H1 (cell line): ENCODE results near the gene CD164L2. TPM values are rescaled to one million over a fixed set of nuclear protein-coding genes. Genes with fewer than 3 reads are reported as not detected.

Source experiments
- CTCF ChIA-PET: fragments of 300-600 bp; sonication (Branson Sonifier 250); formaldehyde crosslinking; loops from one replicate; lab custom pipeline; 2021; ENCODE audit not compliant: partially characterized antibody; lab: Charles Lee
- POLR2A ChIA-PET: fragments of 300-600 bp; sonication (Branson Sonifier 250); formaldehyde crosslinking; loops from one replicate; lab custom pipeline; 2021; ENCODE audit warnings: inconsistent platforms; ENCODE audit not compliant: partially characterized antibody; lab: Charles Lee
- DNase-seq, 2 experiments: peaks; one replicate each; pipeline versions ENCODE4 v3.0.0 to v3.0.0-alpha.2; 2010 to 2022; ENCODE audit warnings: low spot score in 2 of 2, low read depth in 1 of 2, mixed read lengths in 1 of 2
- FAIRE-seq: peaks from 2 replicates; lab custom pipeline; 2011; peaks lifted over from hg19 to GRCh38; lab: Jason Lieb, UNC
- H2AFZ ChIP-seq: 2 replicates; pipeline ENCODE4 v1.8.1; 2012; ENCODE audit warnings: low read length, inconsistent platforms
- H2AK5ac ChIP-seq: 2 replicates; pipeline ENCODE4 v1.6.1; 2013; ENCODE audit warnings: low read depth, low read length
- H2BK120ac ChIP-seq: replicated peaks from 2 replicates; pipeline ENCODE3; 2013; ENCODE audit warnings: low read depth, low read length, inconsistent platforms
- H2BK12ac ChIP-seq: 2 replicates; pipeline ENCODE4 v1.6.1; 2013; ENCODE audit warnings: low read depth, low read length
- H2BK15ac ChIP-seq: 2 replicates; pipeline ENCODE4 v1.6.1; 2013; ENCODE audit warnings: low read length
- H2BK20ac ChIP-seq: 2 replicates; pipeline ENCODE4 v1.6.1; 2013; ENCODE audit warnings: low read length
- H2BK5ac ChIP-seq: 2 replicates; pipeline ENCODE4 v1.6.1; 2013; ENCODE audit warnings: low read depth, low read length
- H3K14ac ChIP-seq: 2 replicates; pipeline ENCODE4 v1.6.1; 2013; ENCODE audit warnings: inconsistent platforms; ENCODE audit not compliant: insufficient read length
- H3K18ac ChIP-seq: 2 replicates; pipeline ENCODE4 v1.6.1; 2013; ENCODE audit warnings: low read length; ENCODE audit errors: extremely low read depth
- H3K23ac ChIP-seq: 2 replicates; pipeline ENCODE4 v1.6.1; 2013; ENCODE audit warnings: inconsistent platforms; ENCODE audit not compliant: insufficient read length
- H3K23me2 ChIP-seq: 2 replicates; pipeline ENCODE4 v1.6.1; 2013; ENCODE audit warnings: low read depth, low read length
- H3K27ac ChIP-seq: 2 replicates; pipeline ENCODE4 v1.6.1; 2011; ENCODE audit warnings: low read depth, low read length, inconsistent platforms
- H3K27me3 ChIP-seq, 4 experiments: replicated peaks in 1 of 4; 1 replicate in 1 of 4; 2 replicates in 3 of 4; pipeline versions ENCODE4 v1.6.1 to v1.8.1; 2011 to 2013; ENCODE audit warnings: low read length in 3 of 4, mild to moderate bottlenecking in 3 of 4, inconsistent platforms in 2 of 4, mixed read lengths in 2 of 4, moderate library complexity in 1 of 4; ENCODE audit not compliant: control insufficient read depth in 3 of 4, insufficient read depth in 3 of 4; ENCODE audit errors: extremely low read depth in 1 of 4
- H3K36me3 ChIP-seq, 4 experiments: 2 replicates each; pipeline versions ENCODE4 v1.6.1 to v1.8.1; 2011 to 2013; ENCODE audit warnings: mild to moderate bottlenecking in 4 of 4, low read length in 3 of 4, moderate library complexity in 2 of 4, control low read depth in 1 of 4, inconsistent platforms in 1 of 4; ENCODE audit not compliant: insufficient read depth in 4 of 4, control insufficient read depth in 2 of 4
- H3K4ac ChIP-seq: replicated peaks from 2 replicates; pipeline ENCODE3; 2013; ENCODE audit warnings: low read length, low read depth, mixed read lengths, inconsistent platforms; ENCODE audit not compliant: insufficient read length
- H3K4me1 ChIP-seq, 4 experiments: replicated peaks in 1 of 4; 1 replicate in 1 of 4; 2 replicates in 3 of 4; pipeline versions ENCODE4 v1.6.1 to v1.8.1; 2011 to 2013; ENCODE audit warnings: low read length in 3 of 4, inconsistent platforms in 2 of 4, mixed read lengths in 1 of 4; ENCODE audit not compliant: insufficient read depth in 4 of 4, control insufficient read depth in 3 of 4
- H3K4me2 ChIP-seq, 2 experiments: 2 replicates each; pipeline versions ENCODE4 v1.6.1 to v1.8.1; 2011 to 2013; ENCODE audit warnings: low read depth in 2 of 2, low read length in 2 of 2, control low read depth in 1 of 2, inconsistent platforms in 1 of 2, mild to moderate bottlenecking in 1 of 2; ENCODE audit not compliant: insufficient read depth in 1 of 2
- H3K4me3 ChIP-seq, 4 experiments: fragments of 200-600, 300-600 bp in 1 of 4; sonication (generic), shearing (Covaris generic), sonication (Bioruptor Twin) in 1 of 4; 2 replicates each; pipeline versions ENCODE4 v1.5.1 to v1.8.1; 2011 to 2016; ENCODE audit warnings: low read length in 4 of 4, low read depth in 3 of 4, control low read depth in 2 of 4, inconsistent platforms in 2 of 4, mild to moderate bottlenecking in 2 of 4, mixed read lengths in 1 of 4, moderate library complexity in 1 of 4; ENCODE audit not compliant: insufficient read depth in 2 of 4; ENCODE audit errors: extremely low read depth in 1 of 4
- H3K56ac ChIP-seq: replicated peaks from 2 replicates; pipeline ENCODE3; 2013; ENCODE audit warnings: low read depth, mild to moderate bottlenecking, mixed read lengths, low read length, inconsistent platforms; ENCODE audit not compliant: insufficient read length
- H3K79me1 ChIP-seq: 2 replicates; pipeline ENCODE4 v1.6.1; 2013; ENCODE audit warnings: low read depth, low read length, control low read depth
- H3K79me2 ChIP-seq, 2 experiments: 2 replicates each; pipeline versions ENCODE4 v1.6.1 to v1.8.1; 2012 to 2013; ENCODE audit warnings: low read length in 2 of 2, mild to moderate bottlenecking in 2 of 2, inconsistent platforms in 1 of 2; ENCODE audit not compliant: insufficient read depth in 2 of 2, control insufficient read depth in 1 of 2
- H3K9ac ChIP-seq, 4 experiments: replicated peaks in 1 of 4; 1 replicate in 1 of 4; 2 replicates in 3 of 4; pipeline versions ENCODE4 v1.6.1 to v1.8.1; 2011 to 2013; ENCODE audit warnings: low read depth in 3 of 4, low read length in 3 of 4, control low read depth in 2 of 4, mild to moderate bottlenecking in 2 of 4, moderate library complexity in 2 of 4, inconsistent platforms in 1 of 4; ENCODE audit errors: extremely low read depth in 1 of 4
- H3K9me3 ChIP-seq, 2 experiments: 2 replicates each; pipeline versions ENCODE4 v1.6.1 to v1.8.1; 2012 to 2013; ENCODE audit warnings: mild to moderate bottlenecking in 2 of 2, moderate library complexity in 2 of 2, control low read depth in 1 of 2, inconsistent platforms in 1 of 2, low read depth in 1 of 2, low read length in 1 of 2, mixed read lengths in 1 of 2; ENCODE audit not compliant: insufficient read depth in 2 of 2
- H4K20me1 ChIP-seq, 2 experiments: replicated peaks in 1 of 2; 2 replicates each; pipeline versions ENCODE3 to v1.8.1; 2011 to 2013; ENCODE audit warnings: inconsistent platforms in 2 of 2, low read length in 2 of 2, mild to moderate bottlenecking in 1 of 2; ENCODE audit not compliant: insufficient read depth in 2 of 2, control insufficient read depth in 1 of 2
- H4K5ac ChIP-seq: 2 replicates; pipeline ENCODE4 v1.6.1; 2013; ENCODE audit warnings: low read length, low read depth, mixed read lengths, inconsistent platforms; ENCODE audit not compliant: insufficient read length
- H4K8ac ChIP-seq: 2 replicates; pipeline ENCODE4 v1.8.0; 2013; ENCODE audit warnings: mild to moderate bottlenecking, moderate library complexity, low read length, inconsistent platforms; ENCODE audit not compliant: insufficient read depth; ENCODE audit errors: extremely low read depth
- H4K91ac ChIP-seq: replicated peaks from 2 replicates; pipeline ENCODE3; 2013; ENCODE audit warnings: low read length, mixed read lengths, inconsistent platforms; ENCODE audit not compliant: insufficient read length
- BACH1 ChIP-seq: IDR thresholded peaks from 2 replicates; pipeline ENCODE4 v1.6.1; 2012; ENCODE audit warnings: low read length, improper control_type of control experiment
- CHD1 ChIP-seq: IDR thresholded peaks from 2 replicates; pipeline ENCODE4 v1.6.1; 2012; ENCODE audit warnings: low read depth, low read length, improper control_type of control experiment
- NANOG ChIP-seq: IDR thresholded peaks from 2 replicates; pipeline ENCODE4 v1.6.1; 2011; ENCODE audit warnings: low read length, low read depth, mild to moderate bottlenecking, inconsistent platforms; ENCODE audit not compliant: insufficient read depth, poor library complexity, severe bottlenecking
- POLR2AphosphoS5 ChIP-seq: IDR thresholded peaks from 2 replicates; pipeline ENCODE4 v1.6.1; 2011; ENCODE audit warnings: low read depth, low read length
- WGBS, 2 experiments: shearing (Covaris generic) in 1 of 2; methylation state at CpG; one replicate each; pipeline versions ENCODE4 v1.1.6 to v1.1.7; 2013 to 2015; ENCODE audit warnings: low lambda C conversion rate in 2 of 2, mixed read lengths in 2 of 2, inconsistent platforms in 1 of 2, low coverage in 1 of 2, missing lambda C conversion rate in 1 of 2; ENCODE audit not compliant: insufficient replicate concordance in 2 of 2, insufficient coverage in 1 of 2, insufficient read length in 1 of 2; ENCODE audit errors: extremely low coverage in 1 of 2, missing lambda C conversion rate in 1 of 2; 5-methylcytosine and 5-hydroxymethylcytosine counted together
- polyA plus RNA-seq, 7 experiments: library from polyadenylated mRNA; depleted of rRNA in 3 of 7; stranded (reverse) in 5 of 7; unstranded in 2 of 7; fragments of >200 nt in 5 of 7; fragments of 200-250 nt in 2 of 7; gene quantifications; 1 replicate in 5 of 7; 2 replicates in 1 of 7; 4 replicates in 1 of 7; pipeline versions ENCODE4 v1.2.1 to v1.2.3, GENCODE V29; 2011 to 2013; ENCODE audit warnings: missing spikeins in 2 of 7, mixed read lengths in 2 of 7
- total RNA-seq: library from RNA; stranded (reverse); fragmentation: NEBNext Ultra II Directional; extraction: Animal tissue kit (Norgen Biotek cat#: 25700); gene quantifications from 2 replicates; pipeline ENCODE4 v1.2.1, GENCODE V29; 2021

Gene CD164L2
- total and polyA plus RNA-seq, 2 of the 8 experiments (the other 6 are each of a cell fraction or from before 2014, with no cell fraction given), result 3.3 TPM

DNA sequence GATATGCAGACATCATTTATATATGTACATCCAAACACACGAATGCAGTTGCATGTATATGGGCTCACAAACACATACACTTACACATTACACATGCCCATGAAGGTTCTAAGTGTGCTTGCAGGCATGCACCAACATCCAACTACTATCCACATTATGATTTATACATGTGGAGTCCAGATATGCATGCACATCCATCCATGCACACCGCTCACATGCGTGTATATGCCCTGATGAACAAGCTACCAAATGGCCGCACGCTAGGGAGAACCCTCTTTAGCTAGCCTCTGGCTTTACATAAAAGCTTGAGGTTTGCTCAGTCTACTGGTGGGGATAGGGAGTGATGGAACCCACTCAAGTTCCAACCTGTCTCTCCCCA, 17.8 kb upstream of the CD164L2 start:
- H3K27ac ChIP-seq, result no peak overlapping the region
- TF ChIP-seq BACH1 (no peak), NANOG (no peak), CHD1 (no peak), POLR2AphosphoS5 (peak; percentile 51; the same call in 1 of the 2 replicates)
- TF ChIP-seq, all 59 proteins: peak for 1
- no peaks in the 10 kb centered on the region for H3K79me1 ChIP-seq
- H4K5ac ChIP-seq, result no peak overlapping the region
- no peak overlapping the region for H3K56ac ChIP-seq
- no peaks in the 10 kb centered on the region for H3K9me3 ChIP-seq
- no peak overlapping the region for H2AFZ ChIP-seq
- H3K4me2 ChIP-seq, result no peak overlapping the region
- peaks cover 9 to 43% (median 21%) of the 10 kb centered on the region in 4 experiments for H3K4me1 ChIP-seq
- 93% methylated on average over 5 of the region's 5 CpGs; no CpG with 5 or more reads in 1 of the 2 experiments for WGBS, 2 experiments
- H4K8ac ChIP-seq, result no peak overlapping the region
- no peak overlapping the region for H3K23ac ChIP-seq
- CTCF ChIA-PET, result interaction anchor here (0.6 to 37.8 kb wide), 16 partner anchors 13 to 261 kb away, joined by 3 to 863 read pairs (median 10); partner anchors contain the start of genes AHDC1, GPR3 and MAP3K6
- FAIRE-seq, result no peak
- no peak overlapping the region for H2AK5ac ChIP-seq
- no peak overlapping the region for H3K14ac ChIP-seq
- H2BK15ac ChIP-seq, result no peak overlapping the region
- H2BK5ac ChIP-seq, result no peak overlapping the region
- no peaks in the 10 kb centered on the region for H3K36me3 ChIP-seq
- no peak overlapping the region for H2BK120ac ChIP-seq
- DNase-seq, result no peak
- H3K4me3 ChIP-seq, result no peak overlapping the region
- peaks cover 0 to 4% of the 10 kb centered on the region in 2 experiments for H4K20me1 ChIP-seq
- POLR2A ChIA-PET, result interaction anchor here (1.0 to 1.6 kb wide), 5 partner anchors 8 to 204 kb away, joined by 3 to 6 read pairs (median 3); partner anchors contain the start of gene MAP3K6
- no peak overlapping the region for H3K9ac ChIP-seq
- no peaks in the 10 kb centered on the region for H3K23me2 ChIP-seq
- H3K4ac ChIP-seq, result no peak overlapping the region
- no peak overlapping the region for H2BK20ac ChIP-seq
- no peak overlapping the region for H2BK12ac ChIP-seq
- H3K79me2 ChIP-seq, result no peaks in the 10 kb centered on the region
- H4K91ac ChIP-seq, result no peak overlapping the region
- no peaks in the 10 kb centered on the region for H3K27me3 ChIP-seq
- H3K18ac ChIP-seq, result no peak overlapping the region
